ENCODE results near the gene EYA3. TPM values are rescaled to one million over a fixed set of nuclear protein-coding genes. Genes with fewer than 3 reads are reported as not detected.

Gene EYA3
- total RNA-seq, 1 experiment from 2014 or later: 23.1 TPM

DNA sequence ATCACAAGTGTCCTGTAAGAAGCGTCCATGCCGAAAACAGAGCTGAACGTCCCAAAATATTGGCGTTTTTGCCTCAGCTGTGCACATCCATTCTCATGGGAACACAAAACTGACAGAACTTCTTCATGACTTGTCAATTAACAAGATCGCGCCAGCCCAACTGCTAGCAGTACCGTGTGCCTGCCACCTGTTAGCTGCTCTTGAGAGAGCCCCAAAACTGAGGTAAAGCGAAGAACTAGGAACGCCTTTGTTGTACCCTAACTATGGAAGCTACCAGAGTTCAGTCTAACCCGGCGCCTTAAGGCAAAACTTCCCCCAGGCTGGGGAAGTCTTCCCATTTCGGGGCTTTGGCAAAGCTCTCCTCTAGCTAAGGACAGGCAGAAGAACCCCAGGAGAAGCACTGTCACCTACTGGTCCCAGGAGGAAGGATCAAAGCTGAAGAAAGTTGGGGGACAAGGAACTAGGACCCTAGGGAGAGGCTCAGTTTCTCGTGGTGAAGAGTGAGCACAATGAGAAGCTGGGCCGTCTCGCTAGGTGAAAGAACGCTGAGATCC lies 719 bp downstream of the EYA3 start:
- Histone ChIP-seq H3K27me3 (no peaks in the 10 kb centered on the region), H3K9me3 (no peaks in the 10 kb centered on the region), H3K4me3 (peak overlapping the region; percentile 82), H3K36me3 (no peaks in the 10 kb centered on the region)
- no peak for DNase-seq

DNA sequence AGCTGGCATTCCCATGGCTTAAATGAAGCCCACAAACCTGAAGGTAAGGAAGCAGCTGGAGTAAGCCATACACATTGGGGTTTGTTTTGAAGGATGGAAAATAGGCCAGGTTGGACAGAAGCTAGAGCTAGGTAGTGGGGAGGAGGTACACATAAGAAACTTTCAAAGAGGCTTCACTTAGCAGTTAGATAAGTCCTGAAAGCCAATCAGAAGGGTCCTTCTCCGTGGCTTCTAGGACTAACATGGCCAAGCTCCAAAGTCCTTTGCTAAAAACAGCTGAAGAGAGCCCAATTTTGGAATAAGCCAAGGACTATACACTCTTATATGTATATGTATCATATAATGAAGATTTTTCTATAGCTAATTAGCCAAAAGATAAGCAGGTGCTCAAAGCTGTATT lies 1.8 kb downstream of the EYA3 start:
- Histone ChIP-seq H3K9me3 (no peaks in the 10 kb centered on the region), H3K27me3 (no peaks in the 10 kb centered on the region), H3K36me3 (no peaks in the 10 kb centered on the region), H3K4me3 (no peak overlapping the region; the same call in 1 of the 2 replicates)
- no peak for DNase-seq

DNA sequence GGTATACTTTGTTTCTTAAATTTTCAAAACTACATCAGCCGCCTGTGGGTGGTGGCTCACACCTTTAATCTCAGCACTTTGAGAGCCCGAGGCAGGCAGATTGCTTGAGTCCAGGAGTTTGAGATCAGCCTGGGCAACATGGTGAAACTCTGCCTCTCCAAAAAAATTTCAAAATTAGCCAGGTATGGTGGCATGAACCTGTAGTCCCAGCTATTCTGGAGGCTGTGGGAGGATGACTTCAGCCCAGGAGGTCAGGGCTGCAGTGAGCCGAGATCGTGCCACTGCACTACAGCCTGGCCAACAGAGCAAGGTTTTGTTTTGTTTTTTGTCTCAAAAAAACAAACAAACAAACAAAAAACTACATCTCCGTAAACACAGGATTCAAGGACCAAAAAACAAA lies 3.3 kb downstream of the EYA3 start:
- H3K36me3 ChIP-seq: 0 out of 2 replicates have a peak, but pooled peaks cover 2% of the 10 kb centered on the region
- no peak for DNase-seq

DNA sequence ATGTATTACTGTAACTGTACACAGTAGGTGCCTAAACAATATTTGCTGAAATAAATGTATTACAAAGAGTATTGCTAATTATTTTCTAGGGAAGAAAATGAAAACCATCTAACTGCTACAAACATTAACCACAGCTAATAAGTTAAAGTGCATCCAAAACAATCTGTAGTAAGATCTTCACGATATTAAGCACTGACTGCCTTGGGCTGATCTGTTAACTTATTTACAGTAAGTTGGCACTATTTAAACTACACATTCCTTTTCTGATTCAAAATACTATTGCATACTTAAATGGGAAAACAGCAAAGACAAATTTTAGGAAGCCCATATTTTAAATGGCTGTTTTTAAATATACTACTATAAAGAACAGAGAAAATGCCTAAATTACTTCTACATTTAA lies 4.5 kb downstream of the EYA3 start:
- no peaks in the 10 kb centered on the region for H3K27me3 ChIP-seq
- DNase-seq: no peak
- 0 out of 2 replicates have a peak, but pooled peaks cover 5% of the 10 kb centered on the region for H3K36me3 ChIP-seq
- H3K9me3 ChIP-seq: no peaks in the 10 kb centered on the region
- H3K4me3 ChIP-seq: no peak overlapping the region

More for the DNA sequence above, 3.3 kb downstream of the EYA3 start:
- Histone ChIP-seq H3K4me3 (no peak overlapping the region), H3K9me3 (no peaks in the 10 kb centered on the region), H3K27me3 (no peaks in the 10 kb centered on the region)

DNA sequence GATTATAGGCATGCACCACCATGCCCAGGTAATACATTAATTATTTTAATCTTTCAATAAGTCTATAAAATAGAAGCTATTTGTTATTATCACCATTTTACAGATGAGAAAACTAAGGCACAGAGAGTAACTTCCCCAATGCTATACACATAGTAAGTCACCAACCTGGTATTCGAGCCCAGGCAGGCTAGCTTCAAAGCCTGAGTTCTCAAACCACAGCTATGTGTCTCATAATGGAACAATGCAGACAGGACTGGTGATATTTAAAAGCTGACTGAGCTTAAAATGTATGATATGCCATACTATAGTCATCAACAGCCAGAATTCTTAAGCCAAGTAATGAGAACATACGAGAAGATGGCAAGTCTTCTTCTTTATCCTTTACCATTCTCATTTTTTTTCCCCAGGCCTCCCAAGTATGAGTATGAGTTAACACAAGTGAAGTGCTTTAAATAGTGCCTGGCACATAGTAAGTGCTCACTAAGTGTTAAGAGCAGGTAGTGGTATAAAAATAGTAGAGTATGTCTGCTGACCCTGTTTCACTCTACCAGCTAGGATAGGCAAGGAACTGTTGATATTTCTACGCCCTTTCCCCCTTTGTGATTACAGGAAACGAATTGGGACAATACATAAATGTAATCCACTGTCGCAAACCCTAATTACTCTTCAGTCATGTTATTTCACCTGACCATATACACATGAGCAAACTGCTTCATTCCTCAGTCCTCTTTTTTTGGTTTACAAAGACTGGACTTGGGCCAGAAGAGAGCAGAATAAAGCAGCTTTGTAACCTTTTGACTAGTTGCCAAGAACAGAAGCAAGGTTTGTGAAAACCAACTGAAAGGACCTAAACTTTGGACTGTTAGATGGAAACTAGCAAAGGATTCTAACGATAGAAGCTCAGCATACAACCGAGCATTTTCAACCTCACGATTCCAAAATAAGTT lies 9.5 kb downstream of the EYA3 start:
- Histone ChIP-seq H3K36me3 (peaks cover 5% of the 10 kb centered on the region; the same call in 1 of the 2 replicates), H3K4me3 (no peak overlapping the region), H3K9me3 (no peaks in the 10 kb centered on the region), H3K27me3 (no peaks in the 10 kb centered on the region)
- DNase-seq: peak; percentile 48

DNA sequence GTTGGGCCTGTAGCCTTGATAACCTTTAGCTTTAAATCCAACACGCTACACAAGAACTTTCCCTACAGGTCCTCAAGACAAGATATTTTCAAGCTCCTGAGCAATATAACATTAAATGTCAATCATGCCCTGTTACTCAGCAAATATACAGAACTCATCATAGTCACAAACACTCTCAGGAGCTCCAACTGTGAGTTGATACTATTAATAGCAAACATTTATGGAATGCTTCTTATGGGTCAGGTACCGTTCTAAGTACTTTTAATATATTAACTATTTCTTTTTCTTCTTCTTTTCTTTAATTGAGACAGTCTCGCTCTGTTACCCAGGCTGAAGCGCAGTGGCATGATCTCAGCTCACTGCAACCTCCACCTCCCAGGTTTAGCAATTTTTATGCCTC lies 10.1 kb downstream of the EYA3 start:
- H3K9me3 ChIP-seq: no peaks in the 10 kb centered on the region
- DNase-seq: no peak
- H3K27me3 ChIP-seq: no peaks in the 10 kb centered on the region
- no peak overlapping the region for H3K4me3 ChIP-seq
- H3K36me3 ChIP-seq: peaks cover 5% of the 10 kb centered on the region; the same call in 1 of the 2 replicates

DNA sequence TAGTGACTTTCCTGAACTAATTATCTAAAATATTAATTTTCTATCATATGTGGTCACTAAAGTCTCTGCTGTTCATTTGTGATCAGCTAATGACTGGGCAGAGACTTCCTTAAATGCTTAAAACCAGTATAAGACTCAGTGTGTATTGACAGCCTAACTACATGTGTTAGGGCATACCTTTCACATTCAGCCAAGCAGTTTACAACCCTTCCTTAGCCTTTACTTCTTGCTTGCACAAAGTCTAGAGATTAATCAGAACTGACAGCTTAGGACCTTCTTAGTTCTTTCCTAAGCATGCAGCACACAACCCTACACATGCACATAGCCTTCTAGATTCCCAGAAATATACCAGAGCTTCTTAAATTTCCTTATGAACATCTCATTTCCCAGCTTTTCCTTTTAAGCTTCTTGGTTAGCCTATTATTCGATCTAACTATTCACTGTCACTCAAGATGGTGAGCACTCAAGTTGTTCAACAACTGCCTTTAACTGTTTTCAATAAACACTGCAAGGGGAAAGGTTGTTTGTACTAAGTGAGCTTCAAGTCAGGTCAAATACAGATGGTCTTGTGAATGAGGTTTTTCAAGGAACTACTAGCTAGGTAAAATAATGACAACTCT lies 13.4 kb downstream of the EYA3 start:
- Histone ChIP-seq H3K27me3 (no peaks in the 10 kb centered on the region), H3K9me3 (peaks cover 8% of the 10 kb centered on the region; the same call in 1 of the 2 replicates), H3K4me3 (no peak overlapping the region), H3K36me3 (peaks cover 8% of the 10 kb centered on the region; the same call in 1 of the 2 replicates)
- DNase-seq: no peak

DNA sequence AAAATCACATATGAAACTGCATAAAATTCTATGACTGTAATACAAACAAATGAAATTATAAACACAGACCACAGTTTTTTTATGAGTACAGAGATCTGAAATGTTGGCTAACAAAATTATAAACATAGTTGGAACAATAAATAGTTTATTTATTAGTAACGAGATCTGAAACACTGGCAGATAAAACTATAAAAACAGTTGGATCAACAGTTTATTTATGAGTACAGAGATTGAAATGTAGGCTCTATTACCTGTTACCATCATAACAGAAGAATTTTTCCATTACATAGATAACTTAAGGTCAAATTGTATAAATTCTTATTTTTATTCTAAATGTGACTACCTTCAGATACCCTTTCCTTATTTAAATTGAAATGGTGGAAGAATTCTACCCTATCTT lies 14.5 kb downstream of the EYA3 start:
- Histone ChIP-seq H3K27me3 (no peaks in the 10 kb centered on the region), H3K4me3 (no peak overlapping the region), H3K9me3 (peaks cover 8% of the 10 kb centered on the region; the same call in 1 of the 2 replicates), H3K36me3 (peaks cover 10% of the 10 kb centered on the region; the same call in 1 of the 2 replicates)
- no peak for DNase-seq

DNA sequence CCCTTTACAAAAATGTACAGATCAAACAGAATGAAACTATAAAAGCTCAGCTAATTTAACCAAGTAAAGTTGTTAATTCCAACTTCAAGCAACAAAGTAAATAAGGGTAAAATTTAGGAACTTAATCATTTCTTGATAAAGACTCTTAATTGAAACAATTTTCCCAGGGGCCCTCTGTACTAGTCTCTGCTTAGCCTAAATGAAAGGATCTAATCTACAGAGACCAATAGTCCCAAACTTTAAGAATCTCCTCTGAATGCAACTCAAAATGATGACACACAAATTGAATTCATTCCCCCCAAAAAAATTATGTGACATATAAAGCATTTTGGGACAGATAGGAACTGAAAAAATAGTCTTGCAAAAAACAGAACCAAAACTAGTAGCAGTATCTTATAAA lies 16.6 kb downstream of the EYA3 start:
- Histone ChIP-seq H3K4me3 (no peak overlapping the region), H3K9me3 (peaks cover 8% of the 10 kb centered on the region; the same call in 1 of the 2 replicates), H3K36me3 (peaks cover 10% of the 10 kb centered on the region), H3K27me3 (no peaks in the 10 kb centered on the region)
- no peak for DNase-seq

DNA sequence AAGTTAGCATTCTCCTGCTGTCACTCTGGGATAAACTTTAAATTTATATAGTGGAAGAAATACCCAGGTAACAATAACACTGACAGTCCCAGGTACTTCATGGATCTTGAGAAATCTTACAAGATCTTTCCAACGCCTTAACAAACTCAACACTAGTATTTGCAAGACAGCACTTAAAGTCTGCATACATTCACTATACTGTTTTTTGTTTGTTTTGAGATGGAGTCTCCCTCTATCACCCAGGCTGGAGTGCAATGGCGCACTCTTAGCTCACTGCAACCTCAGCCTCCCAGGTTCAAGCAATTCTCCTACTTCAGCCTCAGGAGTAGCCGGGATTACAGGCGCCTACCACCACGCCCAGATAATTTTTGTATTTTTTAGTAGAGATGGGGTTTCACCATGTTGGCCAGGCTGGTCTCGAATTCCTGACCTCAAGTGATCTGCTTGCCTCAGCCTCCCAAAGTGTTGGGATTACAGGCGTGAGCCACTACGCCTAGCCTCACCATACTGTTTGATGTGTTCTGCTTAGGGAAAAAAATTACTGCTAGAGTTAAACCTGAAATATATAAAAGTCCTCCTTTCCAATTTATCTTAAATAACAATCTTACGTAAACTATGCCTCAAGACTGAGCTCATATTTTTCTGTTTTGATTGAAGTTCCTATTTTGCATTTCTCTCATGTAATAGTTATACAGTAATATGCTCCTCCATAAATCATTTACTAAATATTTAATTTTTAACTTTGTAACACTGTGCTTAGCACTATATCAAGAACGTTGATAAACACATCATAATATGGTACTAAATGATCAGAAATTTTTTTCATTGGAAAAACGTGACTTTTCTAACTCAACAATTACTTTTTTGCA lies 17.5 kb downstream of the EYA3 start:
- Histone ChIP-seq H3K9me3 (peaks cover 8% of the 10 kb centered on the region; the same call in 1 of the 2 replicates), H3K4me3 (no peak overlapping the region), H3K36me3 (peaks cover 10% of the 10 kb centered on the region), H3K27me3 (no peaks in the 10 kb centered on the region)
- DNase-seq: no peak

DNA sequence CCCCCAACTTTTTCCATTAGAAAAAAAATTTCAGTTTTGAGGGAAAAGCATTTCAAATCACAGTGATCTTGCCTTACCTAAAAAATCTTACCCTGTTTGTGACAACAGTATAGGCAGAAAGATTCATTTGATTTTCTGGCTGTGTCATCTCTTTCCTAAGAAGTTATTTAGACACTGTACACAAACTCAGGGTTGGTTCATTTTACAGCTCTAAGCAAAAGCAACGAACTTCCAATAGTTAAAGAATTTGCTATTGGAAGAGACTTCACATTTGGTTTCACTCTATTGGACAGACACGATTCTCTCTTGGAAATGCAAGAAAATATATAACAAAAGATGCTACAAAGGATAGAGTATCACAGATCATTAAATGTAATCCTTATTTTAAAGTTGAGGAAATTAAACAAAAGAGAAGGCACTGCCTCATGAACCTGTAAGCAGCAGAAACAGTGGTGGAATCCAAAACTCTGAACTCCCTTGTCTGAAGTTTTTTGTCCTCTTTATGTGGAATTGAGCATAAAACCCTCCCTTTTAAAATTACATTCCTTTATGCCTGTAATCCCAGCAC lies 20.8 kb downstream of the EYA3 start:
- Histone ChIP-seq H3K4me3 (no peak overlapping the region), H3K36me3 (peaks cover 18% of the 10 kb centered on the region), H3K9me3 (peaks cover 7% of the 10 kb centered on the region; the same call in 1 of the 2 replicates), H3K27me3 (no peaks in the 10 kb centered on the region)
- DNase-seq: no peak

DNA sequence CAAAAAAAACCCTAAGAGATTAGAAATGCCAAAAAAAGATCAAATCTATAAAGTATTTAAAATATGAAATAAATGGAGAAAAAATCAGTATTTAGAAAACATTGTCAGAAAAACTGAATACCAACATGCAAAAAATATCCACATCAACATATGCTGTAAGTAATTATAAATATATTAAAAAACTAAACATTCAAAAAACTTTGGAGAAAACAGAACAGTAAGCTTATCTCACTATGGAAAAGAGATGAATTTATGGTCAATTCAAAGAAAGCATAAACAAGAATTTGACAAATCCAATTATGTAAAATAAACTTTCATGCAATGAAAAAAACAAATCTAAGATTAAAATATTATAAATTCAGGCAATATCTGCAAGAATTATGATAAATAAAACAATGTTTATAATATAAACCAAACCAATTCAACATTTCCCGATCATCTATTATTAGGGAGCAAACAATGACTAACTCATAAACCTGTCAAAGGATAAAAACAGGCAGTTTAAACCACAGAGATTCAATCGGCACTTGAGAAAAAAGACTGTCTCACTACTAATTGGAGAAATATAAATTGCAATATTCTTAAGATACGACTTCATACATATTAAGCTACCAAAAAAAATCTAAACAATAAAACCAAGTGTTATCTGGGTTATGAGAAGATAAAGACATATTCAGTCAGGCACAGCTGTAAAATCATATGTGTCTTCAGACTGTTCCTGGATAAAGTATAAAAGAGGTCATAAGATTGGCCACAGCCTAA lies 21.8 kb downstream of the EYA3 start:
- H3K4me3 ChIP-seq: no peak overlapping the region
- H3K27me3 ChIP-seq: no peaks in the 10 kb centered on the region
- H3K9me3 ChIP-seq: no peaks in the 10 kb centered on the region
- peaks cover 13% of the 10 kb centered on the region for H3K36me3 ChIP-seq
- DNase-seq: no peak

DNA sequence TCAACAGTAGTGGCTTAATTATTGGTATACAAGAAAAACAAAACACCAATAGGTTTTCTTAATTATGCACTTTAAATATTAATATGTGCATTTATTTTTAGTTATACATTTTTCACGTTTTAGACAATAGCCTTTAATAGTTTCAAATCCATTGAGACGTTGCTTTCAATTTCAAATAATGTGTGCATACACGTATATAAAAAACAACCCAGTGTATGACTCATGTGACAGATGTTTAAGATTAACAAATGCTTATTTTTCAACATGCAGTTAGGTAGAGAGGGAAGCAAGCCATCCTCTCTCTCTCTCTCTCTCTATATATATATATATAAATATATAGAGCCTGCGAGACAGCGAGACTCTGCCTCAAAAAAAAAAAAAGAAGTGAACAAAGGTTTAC lies 24.3 kb downstream of the EYA3 start:
- no peak for DNase-seq
- Histone ChIP-seq H3K36me3 (peaks cover 11% of the 10 kb centered on the region), H3K9me3 (no peaks in the 10 kb centered on the region), H3K4me3 (peak overlapping the region; percentile 7; the same call in 1 of the 2 replicates), H3K27me3 (no peaks in the 10 kb centered on the region)

DNA sequence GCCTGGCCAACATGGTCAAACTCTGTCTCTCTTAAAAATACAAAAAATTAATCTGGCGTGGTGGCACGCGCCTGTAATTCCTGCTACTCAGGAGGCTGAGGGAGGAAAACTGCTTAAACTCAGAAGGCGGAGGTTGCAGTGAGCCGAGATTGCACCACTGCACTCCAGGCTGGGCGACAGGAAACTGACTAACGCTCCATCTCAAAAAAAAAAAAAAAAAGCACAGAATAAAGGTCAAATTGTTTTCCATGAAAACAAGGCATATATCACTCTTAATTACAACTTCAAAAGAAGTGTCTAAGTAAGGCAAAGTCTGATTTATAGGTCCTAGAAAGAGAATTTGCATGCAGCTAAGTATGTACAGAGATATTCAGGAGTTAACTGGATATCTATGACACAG lies 25.6 kb downstream of the EYA3 start:
- no peak overlapping the region for H3K4me3 ChIP-seq
- DNase-seq: peak; percentile 5

More for the DNA sequence above, 25.6 kb downstream of the EYA3 start:
- Histone ChIP-seq H3K36me3 (peaks cover 11% of the 10 kb centered on the region), H3K9me3 (no peaks in the 10 kb centered on the region), H3K27me3 (no peaks in the 10 kb centered on the region)

Measured in MG63 (cell line).